Vagina (tissue), 2 donors: ENCODE data around the gene C11orf71. TPM values are rescaled to one million over a fixed set of nuclear protein-coding genes. Genes with fewer than 3 reads are reported as not detected.

Source experiments
- DNase-seq, 2 donors: peaks; one replicate each; pipeline ENCODE4 v3.0.0-alpha.2; 2017; ENCODE audit errors: extremely low spot score in 2 of 2
- H3K27ac ChIP-seq: fragments of 200-600 bp; sonication (generic); one replicate; pipeline ENCODE4 v1.5.1; 2019
- H3K27me3 ChIP-seq: fragments of 200-600 bp; sonication (generic); one replicate; pipeline ENCODE4 v1.5.1; 2019
- H3K36me3 ChIP-seq, 2 donors: fragments of 200-600 bp; sonication (generic); one replicate each; pipeline ENCODE4 v1.5.1; 2017 to 2019
- H3K4me1 ChIP-seq: fragments of 200-600 bp; sonication (generic); one replicate; pipeline ENCODE4 v1.5.1; 2019
- H3K4me3 ChIP-seq, 2 donors: fragments of 200-600 bp; sonication (generic); 1 replicate in 1 of 2; 2 replicates in 1 of 2; pipeline ENCODE4 v1.5.1; 2016 to 2019
- H3K9me3 ChIP-seq: fragments of 200-600 bp; sonication (generic); one replicate; pipeline ENCODE4 v1.5.1; 2019
- CTCF ChIP-seq, 3 experiments: fragments of 450-650 bp in 2 of 3; fragments of 200-600 bp in 1 of 3; sonication (generic) in 1 of 3; IDR thresholded peaks; one replicate each; pipeline ENCODE4 v1.5.1; 2017 to 2019; ENCODE audit warnings: antibody characterized with exemption in 3 of 3, mild to moderate bottlenecking in 2 of 3, moderate library complexity in 2 of 3
- POLR2A ChIP-seq, 2 donors: fragments of 450-650 bp; IDR thresholded peaks; one replicate each; pipeline ENCODE4 v1.6.1; 2017; ENCODE audit warnings: antibody characterized with exemption in 2 of 2, mild to moderate bottlenecking in 2 of 2, moderate library complexity in 2 of 2
- POLR2AphosphoS5 ChIP-seq, 2 donors: sonication (generic); formaldehyde crosslinking; IDR thresholded peaks; one replicate each; pipeline ENCODE4 v1.9.0; 2017; ENCODE audit warnings: antibody characterized with exemption in 2 of 2, mild to moderate bottlenecking in 2 of 2, low read depth in 1 of 2; ENCODE audit not compliant: insufficient read depth in 1 of 2
- intact Hi-C: fragments of 100-400 bp; cut with DNase I; formaldehyde crosslinking; loops from one replicate; pipeline ENCODE4 v1.15.1; 2023
- total RNA-seq: library from RNA; depleted of rRNA; stranded (reverse); fragments of >200 nt; gene quantifications from one replicate; pipeline ENCODE4 v1.2.3, GENCODE V29; 2016

C11orf71 gene
- total RNA-seq, 1 donor from 2014 or later: 2.7 TPM

- Histone ChIP-seq H3K4me1 (peaks cover 29% of the 10 kb centered on the region), H3K27me3 (no peaks in the 10 kb centered on the region), H3K27ac (peak within 1 kb of the TSS; percentile 87), H3K4me3 (peak within 1 kb of the TSS; percentile 78 to 97), H3K9me3 (no peaks in the 10 kb centered on the region), H3K36me3 (no peaks in the 10 kb centered on the region)
- TF ChIP-seq POLR2AphosphoS5 (IDR thresholded peaks at IDR 0.05; ENCODE audit: insufficient read depth in 1 of 2, low read depth in 1 of 2) (peak; percentile 92 to 93), POLR2A (IDR thresholded peaks at IDR 0.05) (peak in 1 of 2 donors; percentile 77), CTCF (IDR thresholded peaks at IDR 0.05) (peak in 2 of 3 experiments; percentile 6 to 13)
- intact Hi-C loops: no loop called here
- peak in 1 of 2 donors; percentile 96 for DNase-seq
Measured at GRCh38 chr11:114439229-114440120, 39.2 kb upstream of the C11orf71 start, which contains the start of gene REXO2. REXO2 (plus strand) TSS chr11:114439467; CDS start chr11:114439529, 62 bp downstream.

- Histone ChIP-seq H3K9me3 (no peaks in the 10 kb centered on the region), H3K4me1 (peaks cover 29% of the 10 kb centered on the region), H3K27me3 (no peaks in the 10 kb centered on the region), H3K27ac (peak overlapping the region; percentile 87), H3K36me3 (no peaks in the 10 kb centered on the region), H3K4me3 (peak overlapping the region in 1 of 2 donors; percentile 97)
- TF ChIP-seq POLR2AphosphoS5 (IDR thresholded peaks at IDR 0.05; ENCODE audit: insufficient read depth in 1 of 2, low read depth in 1 of 2) (no peak), CTCF (IDR thresholded peaks at IDR 0.05) (no peak), POLR2A (IDR thresholded peaks at IDR 0.05) (no peak)
- no peak for DNase-seq
- intact Hi-C loops: no loop called here
Measured at GRCh38 chr11:114438303-114438702, 38.0 kb upstream of the C11orf71 start.

- H3K27me3 ChIP-seq: no peaks in the 10 kb centered on the region
- no peaks in the 10 kb centered on the region for H3K36me3 ChIP-seq
- H3K4me1 ChIP-seq: peaks cover 3% of the 10 kb centered on the region
- no peaks in the 10 kb centered on the region for H3K9me3 ChIP-seq
- TF ChIP-seq POLR2A (IDR thresholded peaks at IDR 0.05) (no peak), CTCF (IDR thresholded peaks at IDR 0.05) (no peak), POLR2AphosphoS5 (IDR thresholded peaks at IDR 0.05; ENCODE audit: insufficient read depth in 1 of 2, low read depth in 1 of 2) (no peak)
- intact Hi-C loops: no loop called here
- no peak for DNase-seq
- H3K4me3 ChIP-seq: no peak overlapping the region
- H3K27ac ChIP-seq: no peak overlapping the region
Measured at GRCh38 chr11:114433376-114433775, 33.1 kb upstream of the C11orf71 start.

- H3K27ac ChIP-seq: no peak overlapping the region
- H3K4me3 ChIP-seq: no peak overlapping the region
- DNase-seq: no peak
- no peaks in the 10 kb centered on the region for H3K27me3 ChIP-seq
- intact Hi-C loops: no loop called here
- no peak for TF ChIP-seq POLR2A (IDR thresholded peaks at IDR 0.05)
- H3K4me1 ChIP-seq: no peaks in the 10 kb centered on the region
- H3K9me3 ChIP-seq: no peaks in the 10 kb centered on the region
- no peaks in the 10 kb centered on the region for H3K36me3 ChIP-seq
Measured at GRCh38 chr11:114432893-114433292, 32.6 kb upstream of the C11orf71 start.

- Histone ChIP-seq H3K36me3 (no peaks in the 10 kb centered on the region), H3K9me3 (no peaks in the 10 kb centered on the region), H3K4me3 (no peak overlapping the region), H3K27me3 (no peaks in the 10 kb centered on the region), H3K27ac (no peak overlapping the region), H3K4me1 (no peaks in the 10 kb centered on the region)
- no peak for DNase-seq
- TF ChIP-seq POLR2A (IDR thresholded peaks at IDR 0.05) (no peak), CTCF (IDR thresholded peaks at IDR 0.05) (no peak), POLR2AphosphoS5 (IDR thresholded peaks at IDR 0.05; ENCODE audit: insufficient read depth in 1 of 2, low read depth in 1 of 2) (no peak)
- intact Hi-C loops: no loop called here
Measured at GRCh38 chr11:114430290-114430689, 30.0 kb upstream of the C11orf71 start.
